HL-60 (cell line): ENCODE results near the gene BUB3.

Experiments used
- GABPA ChIP-seq: IDR thresholded peaks from 2 replicates; pipeline ENCODE4 v1.6.1; 2012; ENCODE audit warnings: low read depth
- POLR2AphosphoS5 ChIP-seq: IDR thresholded peaks from 2 replicates; pipeline ENCODE4 v1.6.1; 2012; ENCODE audit warnings: low read depth
- TF ChIP-seq, protein P1 (sequence below): IDR thresholded peaks from one replicate; pipeline ENCODE4 v1.5.1; 2011; ENCODE audit warnings: low read length, control low read depth, inconsistent platforms; ENCODE audit not compliant: insufficient read depth
- TF ChIP-seq, protein P2 (sequence below): IDR thresholded peaks from 2 replicates; pipeline ENCODE4 v1.6.1; 2012; ENCODE audit warnings: low read depth; ENCODE audit not compliant: insufficient replicate concordance

DNA sequence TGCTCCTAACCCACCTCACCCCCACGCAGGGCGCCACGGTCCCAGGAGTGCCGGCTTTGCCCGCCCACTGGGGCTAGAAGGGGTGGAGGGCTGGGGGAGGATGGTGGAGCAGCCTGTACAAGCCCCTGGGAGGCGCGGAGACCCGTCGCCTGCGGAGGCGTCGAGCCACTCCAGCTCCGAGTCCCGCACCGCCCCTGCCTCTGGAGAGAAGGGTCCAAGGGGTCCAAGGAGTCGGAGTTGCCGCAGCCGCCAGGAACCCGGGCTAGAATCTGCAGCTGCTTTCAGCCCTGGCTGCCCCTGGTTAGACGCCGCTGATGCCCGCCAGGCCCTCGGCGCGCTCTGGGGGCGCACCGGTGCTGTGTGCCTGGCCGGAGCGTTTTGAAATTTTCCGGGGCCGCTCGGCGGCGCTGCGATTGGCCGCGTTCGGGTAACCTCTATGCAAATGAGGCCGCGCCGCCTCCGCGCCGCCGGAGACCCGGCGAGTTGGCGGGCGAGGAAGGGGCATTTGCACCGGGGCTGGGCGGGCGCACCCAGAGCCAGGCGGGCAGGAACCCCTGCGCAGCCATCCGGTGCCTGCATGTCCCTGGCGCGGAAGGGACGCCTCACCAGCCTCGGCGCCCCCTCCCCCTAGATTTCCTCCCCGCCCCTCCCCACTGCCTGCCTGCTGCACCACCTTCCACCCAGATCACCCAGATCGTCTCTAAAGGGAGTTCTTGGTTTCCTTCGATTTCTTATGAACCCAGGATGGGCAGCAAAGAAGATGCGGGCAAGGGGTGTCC is 6.4 kb upstream of the BUB3 start, which contains the start of gene HMX2:
- TF ChIP-seq, protein P1, sequence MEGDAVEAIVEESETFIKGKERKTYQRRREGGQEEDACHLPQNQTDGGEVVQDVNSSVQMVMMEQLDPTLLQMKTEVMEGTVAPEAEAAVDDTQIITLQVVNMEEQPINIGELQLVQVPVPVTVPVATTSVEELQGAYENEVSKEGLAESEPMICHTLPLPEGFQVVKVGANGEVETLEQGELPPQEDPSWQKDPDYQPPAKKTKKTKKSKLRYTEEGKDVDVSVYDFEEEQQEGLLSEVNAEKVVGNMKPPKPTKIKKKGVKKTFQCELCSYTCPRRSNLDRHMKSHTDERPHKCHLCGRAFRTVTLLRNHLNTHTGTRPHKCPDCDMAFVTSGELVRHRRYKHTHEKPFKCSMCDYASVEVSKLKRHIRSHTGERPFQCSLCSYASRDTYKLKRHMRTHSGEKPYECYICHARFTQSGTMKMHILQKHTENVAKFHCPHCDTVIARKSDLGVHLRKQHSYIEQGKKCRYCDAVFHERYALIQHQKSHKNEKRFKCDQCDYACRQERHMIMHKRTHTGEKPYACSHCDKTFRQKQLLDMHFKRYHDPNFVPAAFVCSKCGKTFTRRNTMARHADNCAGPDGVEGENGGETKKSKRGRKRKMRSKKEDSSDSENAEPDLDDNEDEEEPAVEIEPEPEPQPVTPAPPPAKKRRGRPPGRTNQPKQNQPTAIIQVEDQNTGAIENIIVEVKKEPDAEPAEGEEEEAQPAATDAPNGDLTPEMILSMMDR = no peak
- TF ChIP-seq POLR2AphosphoS5 (no peak), GABPA (no peak)
- TF ChIP-seq, protein P2, sequence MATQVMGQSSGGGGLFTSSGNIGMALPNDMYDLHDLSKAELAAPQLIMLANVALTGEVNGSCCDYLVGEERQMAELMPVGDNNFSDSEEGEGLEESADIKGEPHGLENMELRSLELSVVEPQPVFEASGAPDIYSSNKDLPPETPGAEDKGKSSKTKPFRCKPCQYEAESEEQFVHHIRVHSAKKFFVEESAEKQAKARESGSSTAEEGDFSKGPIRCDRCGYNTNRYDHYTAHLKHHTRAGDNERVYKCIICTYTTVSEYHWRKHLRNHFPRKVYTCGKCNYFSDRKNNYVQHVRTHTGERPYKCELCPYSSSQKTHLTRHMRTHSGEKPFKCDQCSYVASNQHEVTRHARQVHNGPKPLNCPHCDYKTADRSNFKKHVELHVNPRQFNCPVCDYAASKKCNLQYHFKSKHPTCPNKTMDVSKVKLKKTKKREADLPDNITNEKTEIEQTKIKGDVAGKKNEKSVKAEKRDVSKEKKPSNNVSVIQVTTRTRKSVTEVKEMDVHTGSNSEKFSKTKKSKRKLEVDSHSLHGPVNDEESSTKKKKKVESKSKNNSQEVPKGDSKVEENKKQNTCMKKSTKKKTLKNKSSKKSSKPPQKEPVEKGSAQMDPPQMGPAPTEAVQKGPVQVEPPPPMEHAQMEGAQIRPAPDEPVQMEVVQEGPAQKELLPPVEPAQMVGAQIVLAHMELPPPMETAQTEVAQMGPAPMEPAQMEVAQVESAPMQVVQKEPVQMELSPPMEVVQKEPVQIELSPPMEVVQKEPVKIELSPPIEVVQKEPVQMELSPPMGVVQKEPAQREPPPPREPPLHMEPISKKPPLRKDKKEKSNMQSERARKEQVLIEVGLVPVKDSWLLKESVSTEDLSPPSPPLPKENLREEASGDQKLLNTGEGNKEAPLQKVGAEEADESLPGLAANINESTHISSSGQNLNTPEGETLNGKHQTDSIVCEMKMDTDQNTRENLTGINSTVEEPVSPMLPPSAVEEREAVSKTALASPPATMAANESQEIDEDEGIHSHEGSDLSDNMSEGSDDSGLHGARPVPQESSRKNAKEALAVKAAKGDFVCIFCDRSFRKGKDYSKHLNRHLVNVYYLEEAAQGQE = no peak
